GM12891 (cell line): ENCODE data around the gene INO80B.

ENCODE experiments used
- PAX5 ChIP-seq: IDR thresholded peaks from 2 replicates; pipeline ENCODE4 v1.6.1; 2011; ENCODE audit warnings: low read length, moderate library complexity, mild to moderate bottlenecking; ENCODE audit not compliant: insufficient read depth, severe bottlenecking
- POLR2A ChIP-seq: IDR thresholded peaks from 2 replicates; pipeline ENCODE4 v1.6.1; 2011; ENCODE audit warnings: low read depth, low read length, control low read depth
- POLR2AphosphoS5 ChIP-seq: IDR thresholded peaks from 2 replicates; pipeline ENCODE4 v1.6.1; 2011; ENCODE audit warnings: low read depth, low read length, control low read depth
- TAF1 ChIP-seq: IDR thresholded peaks from 2 replicates; pipeline ENCODE4 v1.6.1; 2011; ENCODE audit warnings: low read depth, low read length, control low read depth

DNA sequence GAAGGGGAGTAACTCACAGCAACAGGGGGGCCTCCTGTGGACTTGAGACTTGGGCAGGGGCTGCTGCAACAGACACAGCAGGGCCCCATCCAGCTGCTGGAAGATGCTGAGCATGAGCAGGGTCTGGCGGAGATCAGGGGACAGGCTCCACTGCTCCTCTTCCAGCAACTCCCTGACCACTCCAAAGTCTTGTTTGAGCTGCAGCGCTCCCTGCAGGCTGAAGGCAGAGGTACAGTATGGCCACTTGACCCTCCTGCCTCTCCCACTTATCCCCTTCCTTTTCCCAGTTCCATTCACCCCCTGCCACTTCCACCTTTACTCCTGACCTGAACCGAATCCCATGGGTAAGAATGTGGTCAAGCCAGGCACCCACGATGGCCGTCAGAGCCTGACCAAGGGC, 20.0 kb downstream of the INO80B start:
- TF ChIP-seq PAX5: no peak
- no peak for TF ChIP-seq POLR2A
- no peak for TF ChIP-seq POLR2AphosphoS5
- no peak for TF ChIP-seq TAF1
